Measurements from ENCODE around the gene TUSC2. TPM values are rescaled to one million over a fixed set of nuclear protein-coding genes. Genes with fewer than 3 reads are reported as not detected.

The TUSC2 gene
- total and polyA plus RNA-seq, 2 of the 13 experiments (the other 11 are each of a cell fraction or from before 2014, with no cell fraction given) = 36.7 to 39.1 TPM

DNA sequence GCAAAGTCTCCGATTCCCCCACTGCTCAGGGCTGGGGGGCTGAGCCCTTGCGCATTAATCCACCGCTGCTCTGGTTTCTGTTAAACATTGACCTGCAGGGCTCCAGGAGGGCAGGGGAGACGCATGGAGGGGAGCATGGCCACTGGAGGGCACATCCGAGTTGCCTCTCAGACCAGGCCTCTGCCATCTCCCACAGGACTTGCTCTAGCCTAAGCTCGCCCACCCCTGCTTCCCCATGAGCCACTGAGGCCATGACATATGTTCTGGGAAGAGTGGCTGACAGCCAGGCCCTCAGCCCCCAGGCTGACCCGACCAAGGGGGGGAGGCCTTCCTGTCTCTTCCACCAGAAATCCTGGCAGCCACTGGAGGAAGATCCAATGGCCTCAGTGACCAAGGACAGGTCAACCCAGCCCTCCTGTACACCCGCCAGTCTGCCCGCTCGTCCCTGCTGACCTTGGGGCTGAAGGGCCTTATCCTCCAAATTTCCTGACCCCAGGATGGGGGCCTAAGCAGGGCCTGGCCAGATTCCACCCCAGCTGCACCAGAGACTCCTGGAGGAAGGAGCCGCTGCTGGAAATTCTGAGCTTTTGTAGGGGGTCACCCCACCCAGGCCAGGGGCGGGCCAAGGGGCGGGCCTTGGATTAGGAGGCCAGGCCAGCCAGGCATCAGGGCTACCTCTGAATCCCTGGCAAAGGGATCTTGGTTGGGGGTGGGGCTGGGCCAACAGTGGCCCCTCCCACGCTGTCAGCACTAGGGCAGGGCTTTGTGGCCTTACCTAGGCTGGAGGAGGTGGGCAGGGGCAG, 24.8 kb downstream of the TUSC2 start, which contains the start of gene HYAL1 (continued):
- TF ChIP-seq, protein P1, sequence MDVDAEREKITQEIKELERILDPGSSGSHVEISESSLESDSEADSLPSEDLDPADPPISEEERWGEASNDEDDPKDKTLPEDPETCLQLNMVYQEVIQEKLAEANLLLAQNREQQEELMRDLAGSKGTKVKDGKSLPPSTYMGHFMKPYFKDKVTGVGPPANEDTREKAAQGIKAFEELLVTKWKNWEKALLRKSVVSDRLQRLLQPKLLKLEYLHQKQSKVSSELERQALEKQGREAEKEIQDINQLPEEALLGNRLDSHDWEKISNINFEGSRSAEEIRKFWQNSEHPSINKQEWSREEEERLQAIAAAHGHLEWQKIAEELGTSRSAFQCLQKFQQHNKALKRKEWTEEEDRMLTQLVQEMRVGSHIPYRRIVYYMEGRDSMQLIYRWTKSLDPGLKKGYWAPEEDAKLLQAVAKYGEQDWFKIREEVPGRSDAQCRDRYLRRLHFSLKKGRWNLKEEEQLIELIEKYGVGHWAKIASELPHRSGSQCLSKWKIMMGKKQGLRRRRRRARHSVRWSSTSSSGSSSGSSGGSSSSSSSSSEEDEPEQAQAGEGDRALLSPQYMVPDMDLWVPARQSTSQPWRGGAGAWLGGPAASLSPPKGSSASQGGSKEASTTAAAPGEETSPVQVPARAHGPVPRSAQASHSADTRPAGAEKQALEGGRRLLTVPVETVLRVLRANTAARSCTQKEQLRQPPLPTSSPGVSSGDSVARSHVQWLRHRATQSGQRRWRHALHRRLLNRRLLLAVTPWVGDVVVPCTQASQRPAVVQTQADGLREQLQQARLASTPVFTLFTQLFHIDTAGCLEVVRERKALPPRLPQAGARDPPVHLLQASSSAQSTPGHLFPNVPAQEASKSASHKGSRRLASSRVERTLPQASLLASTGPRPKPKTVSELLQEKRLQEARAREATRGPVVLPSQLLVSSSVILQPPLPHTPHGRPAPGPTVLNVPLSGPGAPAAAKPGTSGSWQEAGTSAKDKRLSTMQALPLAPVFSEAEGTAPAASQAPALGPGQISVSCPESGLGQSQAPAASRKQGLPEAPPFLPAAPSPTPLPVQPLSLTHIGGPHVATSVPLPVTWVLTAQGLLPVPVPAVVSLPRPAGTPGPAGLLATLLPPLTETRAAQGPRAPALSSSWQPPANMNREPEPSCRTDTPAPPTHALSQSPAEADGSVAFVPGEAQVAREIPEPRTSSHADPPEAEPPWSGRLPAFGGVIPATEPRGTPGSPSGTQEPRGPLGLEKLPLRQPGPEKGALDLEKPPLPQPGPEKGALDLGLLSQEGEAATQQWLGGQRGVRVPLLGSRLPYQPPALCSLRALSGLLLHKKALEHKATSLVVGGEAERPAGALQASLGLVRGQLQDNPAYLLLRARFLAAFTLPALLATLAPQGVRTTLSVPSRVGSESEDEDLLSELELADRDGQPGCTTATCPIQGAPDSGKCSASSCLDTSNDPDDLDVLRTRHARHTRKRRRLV (CRISPR knock-in tag; IDR thresholded peaks at IDR 0.05) = peak; percentile 61; the same call in 1 of the 2 replicates
- TF ChIP-seq TP53 (CRISPR knock-in tag; conservative IDR thresholded peaks at IDR 0.05) = no peak
- peak; percentile 21; the same call in 1 of the 2 replicates for TF ChIP-seq GATAD2A (CRISPR knock-in tag; IDR thresholded peaks at IDR 0.05)
- no peak for TF ChIP-seq CBX2 (IDR thresholded peaks at IDR 0.05; ENCODE audit: low read depth, low read length)
- TF ChIP-seq CBX2 (CRISPR knock-in tag; IDR thresholded peaks at IDR 0.05; ENCODE audit: low read depth) = no peak
- TF ChIP-seq, protein P2, sequence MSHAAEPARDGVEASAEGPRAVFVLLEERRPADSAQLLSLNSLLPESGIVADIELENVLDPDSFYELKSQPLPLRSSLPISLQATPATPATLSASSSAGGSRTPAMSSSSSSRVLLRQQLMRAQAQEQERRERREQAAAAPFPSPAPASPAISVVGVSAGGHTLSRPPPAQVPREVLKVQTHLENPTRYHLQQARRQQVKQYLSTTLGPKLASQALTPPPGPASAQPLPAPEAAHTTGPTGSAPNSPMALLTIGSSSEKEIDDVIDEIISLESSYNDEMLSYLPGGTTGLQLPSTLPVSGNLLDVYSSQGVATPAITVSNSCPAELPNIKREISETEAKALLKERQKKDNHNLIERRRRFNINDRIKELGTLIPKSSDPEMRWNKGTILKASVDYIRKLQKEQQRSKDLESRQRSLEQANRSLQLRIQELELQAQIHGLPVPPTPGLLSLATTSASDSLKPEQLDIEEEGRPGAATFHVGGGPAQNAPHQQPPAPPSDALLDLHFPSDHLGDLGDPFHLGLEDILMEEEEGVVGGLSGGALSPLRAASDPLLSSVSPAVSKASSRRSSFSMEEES (CRISPR knock-in tag; IDR thresholded peaks at IDR 0.05) = no peak
- no peak for TF ChIP-seq KAT2B (IDR thresholded peaks at IDR 0.05; ENCODE audit: borderline replicate concordance, low read depth, low read length)
- TF ChIP-seq KAT7 (CRISPR knock-in tag; IDR thresholded peaks at IDR 0.05; ENCODE audit: borderline replicate concordance) = no peak; the same call in 1 of the 2 replicates
- TF ChIP-seq NR2C2 (CRISPR knock-in tag; IDR thresholded peaks at IDR 0.05; ENCODE audit: borderline replicate concordance) = peak; percentile 67; the same call in 1 of the 2 replicates
- TF ChIP-seq, protein P3, sequence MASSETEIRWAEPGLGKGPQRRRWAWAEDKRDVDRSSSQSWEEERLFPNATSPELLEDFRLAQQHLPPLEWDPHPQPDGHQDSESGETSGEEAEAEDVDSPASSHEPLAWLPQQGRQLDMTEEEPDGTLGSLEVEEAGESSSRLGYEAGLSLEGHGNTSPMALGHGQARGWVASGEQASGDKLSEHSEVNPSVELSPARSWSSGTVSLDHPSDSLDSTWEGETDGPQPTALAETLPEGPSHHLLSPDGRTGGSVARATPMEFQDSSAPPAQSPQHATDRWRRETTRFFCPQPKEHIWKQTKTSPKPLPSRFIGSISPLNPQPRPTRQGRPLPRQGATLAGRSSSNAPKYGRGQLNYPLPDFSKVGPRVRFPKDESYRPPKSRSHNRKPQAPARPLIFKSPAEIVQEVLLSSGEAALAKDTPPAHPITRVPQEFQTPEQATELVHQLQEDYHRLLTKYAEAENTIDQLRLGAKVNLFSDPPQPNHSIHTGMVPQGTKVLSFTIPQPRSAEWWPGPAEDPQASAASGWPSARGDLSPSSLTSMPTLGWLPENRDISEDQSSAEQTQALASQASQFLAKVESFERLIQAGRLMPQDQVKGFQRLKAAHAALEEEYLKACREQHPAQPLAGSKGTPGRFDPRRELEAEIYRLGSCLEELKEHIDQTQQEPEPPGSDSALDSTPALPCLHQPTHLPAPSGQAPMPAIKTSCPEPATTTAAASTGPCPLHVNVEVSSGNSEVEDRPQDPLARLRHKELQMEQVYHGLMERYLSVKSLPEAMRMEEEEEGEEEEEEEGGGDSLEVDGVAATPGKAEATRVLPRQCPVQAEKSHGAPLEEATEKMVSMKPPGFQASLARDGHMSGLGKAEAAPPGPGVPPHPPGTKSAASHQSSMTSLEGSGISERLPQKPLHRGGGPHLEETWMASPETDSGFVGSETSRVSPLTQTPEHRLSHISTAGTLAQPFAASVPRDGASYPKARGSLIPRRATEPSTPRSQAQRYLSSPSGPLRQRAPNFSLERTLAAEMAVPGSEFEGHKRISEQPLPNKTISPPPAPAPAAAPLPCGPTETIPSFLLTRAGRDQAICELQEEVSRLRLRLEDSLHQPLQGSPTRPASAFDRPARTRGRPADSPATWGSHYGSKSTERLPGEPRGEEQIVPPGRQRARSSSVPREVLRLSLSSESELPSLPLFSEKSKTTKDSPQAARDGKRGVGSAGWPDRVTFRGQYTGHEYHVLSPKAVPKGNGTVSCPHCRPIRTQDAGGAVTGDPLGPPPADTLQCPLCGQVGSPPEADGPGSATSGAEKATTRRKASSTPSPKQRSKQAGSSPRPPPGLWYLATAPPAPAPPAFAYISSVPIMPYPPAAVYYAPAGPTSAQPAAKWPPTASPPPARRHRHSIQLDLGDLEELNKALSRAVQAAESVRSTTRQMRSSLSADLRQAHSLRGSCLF (CRISPR knock-in tag; IDR thresholded peaks at IDR 0.05; ENCODE audit: borderline replicate concordance) = no peak
- peak; percentile 19; the same call in 1 of the 2 replicates for TF ChIP-seq ZBTB38 (CRISPR knock-in tag; IDR thresholded peaks at IDR 0.05)
- TF ChIP-seq ZNF747 (CRISPR knock-in tag; IDR thresholded peaks at IDR 0.05; ENCODE audit: borderline replicate concordance) = peak; percentile 60; the same call in 1 of the 2 replicates
- TF ChIP-seq, protein P4, sequence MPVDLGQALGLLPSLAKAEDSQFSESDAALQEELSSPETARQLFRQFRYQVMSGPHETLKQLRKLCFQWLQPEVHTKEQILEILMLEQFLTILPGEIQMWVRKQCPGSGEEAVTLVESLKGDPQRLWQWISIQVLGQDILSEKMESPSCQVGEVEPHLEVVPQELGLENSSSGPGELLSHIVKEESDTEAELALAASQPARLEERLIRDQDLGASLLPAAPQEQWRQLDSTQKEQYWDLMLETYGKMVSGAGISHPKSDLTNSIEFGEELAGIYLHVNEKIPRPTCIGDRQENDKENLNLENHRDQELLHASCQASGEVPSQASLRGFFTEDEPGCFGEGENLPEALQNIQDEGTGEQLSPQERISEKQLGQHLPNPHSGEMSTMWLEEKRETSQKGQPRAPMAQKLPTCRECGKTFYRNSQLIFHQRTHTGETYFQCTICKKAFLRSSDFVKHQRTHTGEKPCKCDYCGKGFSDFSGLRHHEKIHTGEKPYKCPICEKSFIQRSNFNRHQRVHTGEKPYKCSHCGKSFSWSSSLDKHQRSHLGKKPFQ (CRISPR knock-in tag; IDR thresholded peaks at IDR 0.05; ENCODE audit: insufficient replicate concordance) = no peak

Measured in HepG2 (cell line).